K562 treated with DMSO at 1 percent for 48 hours (cell line): ENCODE results near the gene CA14. TPM values are rescaled to one million over a fixed set of nuclear protein-coding genes. Genes with fewer than 3 reads are reported as not detected.

Experiments
- total RNA-seq: library from RNA; unstranded; fragments of 300-600 nt; gene quantifications from 2 replicates; pipeline ENCODE4 v1.2.3, GENCODE V29; 2022; ENCODE audit warnings: low replicate concordance; ENCODE audit errors: extremely low read depth

CA14 gene
- not detected in 2 replicates for total RNA-seq

DNA sequence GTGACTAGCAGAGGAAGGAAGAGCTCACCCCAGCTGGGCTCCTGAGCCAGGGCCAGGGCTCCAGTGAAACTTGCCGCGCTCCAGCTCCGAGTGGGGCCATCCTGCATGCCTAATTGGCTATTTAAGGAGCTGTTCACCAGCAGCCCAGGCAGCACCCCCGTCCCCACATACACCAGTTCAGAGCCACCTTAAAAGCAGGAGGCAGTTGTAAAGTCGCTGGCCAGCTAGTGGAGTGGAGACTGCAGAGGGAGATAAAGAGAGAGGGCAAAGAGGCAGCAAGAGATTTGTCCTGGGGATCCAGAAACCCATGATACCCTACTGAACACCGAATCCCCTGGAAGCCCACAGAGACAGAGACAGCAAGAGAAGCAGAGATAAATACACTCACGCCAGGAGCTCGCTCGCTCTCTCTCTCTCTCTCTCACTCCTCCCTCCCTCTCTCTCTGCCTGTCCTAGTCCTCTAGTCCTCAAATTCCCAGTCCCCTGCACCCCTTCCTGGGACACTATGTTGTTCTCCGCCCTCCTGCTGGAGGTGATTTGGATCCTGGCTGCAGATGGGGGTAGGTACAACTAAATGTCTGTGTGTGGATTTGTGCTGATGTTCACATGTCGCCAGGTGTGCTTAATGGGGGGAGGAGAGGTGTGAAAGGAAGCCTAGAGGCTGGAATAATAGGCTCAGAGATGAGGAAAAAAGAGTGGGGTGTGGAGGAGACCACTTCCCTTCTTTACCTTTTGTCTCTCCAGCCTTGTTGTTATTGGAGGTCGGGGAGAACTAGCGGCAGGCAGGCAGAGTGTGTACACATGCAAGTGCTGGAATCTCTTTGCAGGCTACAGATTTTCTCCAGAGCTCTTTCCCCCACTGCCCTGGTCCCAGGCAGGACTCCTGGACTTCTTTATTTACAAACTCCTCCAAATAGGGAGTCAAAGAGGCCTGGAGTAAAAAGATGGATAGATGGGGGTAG is at the start of gene CA14:
Gene CA14 (plus strand): TSS at position 151 of the 962 bp plus-strand sequence. CDS start 355 bp downstream, at position 506.

DNA sequence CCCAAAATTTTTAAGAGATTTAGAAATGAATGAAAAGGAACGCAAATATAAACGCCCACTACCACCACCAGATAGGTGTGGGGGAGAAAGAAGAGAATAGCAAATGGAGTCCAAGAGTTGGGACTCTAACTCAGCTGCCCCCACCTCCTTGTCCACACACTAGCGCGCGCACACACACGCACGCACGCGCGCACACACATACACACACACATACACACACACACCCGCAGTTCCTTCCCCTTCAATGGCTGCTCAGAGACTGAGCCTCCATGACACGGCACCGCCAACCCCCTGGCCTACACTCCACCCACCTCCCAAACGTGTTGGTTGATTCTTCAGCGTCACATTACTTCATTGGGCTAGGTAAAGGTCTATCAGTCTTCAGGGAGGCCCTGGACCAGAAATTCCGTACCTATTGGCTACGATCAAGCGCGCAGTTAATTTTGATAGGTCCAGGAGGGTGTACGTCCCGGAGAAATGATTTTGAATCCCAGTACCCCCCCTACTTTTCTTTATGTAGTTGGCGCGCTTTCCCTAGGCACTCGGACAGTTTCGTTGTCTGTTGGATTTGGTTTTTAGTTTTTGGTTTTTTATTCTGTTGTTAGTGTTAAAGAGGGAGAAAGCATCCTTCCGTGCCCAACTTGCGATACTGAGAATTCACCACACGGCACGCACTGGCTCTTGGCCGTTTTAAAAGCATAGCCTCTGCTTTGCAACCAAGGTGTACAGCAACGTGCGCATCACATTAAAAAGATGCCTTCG is 21.5 kb upstream of the CA14 start, which contains the start of gene ANP32E:
Gene ANP32E (minus strand): TSS at position 261 of the 762 bp plus-strand sequence. CDS start 326 bp downstream, outside the sequence.

DNA sequence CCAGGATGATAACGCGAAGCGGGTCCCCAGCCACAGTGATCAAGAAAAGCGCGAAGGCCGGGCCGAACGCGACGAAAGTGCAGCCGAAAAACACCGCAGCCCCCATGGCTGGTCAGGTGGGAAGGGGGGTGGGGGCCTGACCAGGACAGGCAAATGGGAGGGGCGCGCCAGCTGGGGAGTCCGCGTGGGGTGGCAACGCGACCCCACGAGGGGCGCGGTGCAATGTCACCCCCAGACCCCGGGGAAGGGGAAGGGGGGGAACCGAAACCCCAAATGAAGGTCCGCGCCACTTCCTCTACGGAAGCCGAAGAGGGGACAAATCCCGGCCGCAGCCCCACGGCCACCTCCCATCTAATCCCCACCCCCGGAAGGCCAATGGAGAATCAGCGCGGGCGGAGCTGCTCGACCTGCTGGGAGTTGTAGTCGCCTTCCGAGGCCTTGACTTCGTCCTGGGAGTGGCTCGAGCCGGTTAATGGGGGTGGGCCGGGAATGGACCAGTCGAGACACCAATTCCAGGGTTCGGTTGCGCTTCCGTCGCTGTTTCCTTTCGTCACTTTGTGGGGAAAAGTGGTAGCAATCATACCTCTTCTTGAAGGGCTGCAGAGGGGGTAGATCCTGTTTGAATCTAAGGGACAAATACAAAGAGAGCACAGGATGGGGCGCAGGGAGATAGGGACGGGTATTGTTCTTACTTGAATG is 11.3 kb downstream of the CA14 start, which contains the start of gene APH1A:
Gene APH1A (minus strand): TSS at position 312 of the 699 bp plus-strand sequence. CDS start 206 bp downstream, at position 106.

DNA sequence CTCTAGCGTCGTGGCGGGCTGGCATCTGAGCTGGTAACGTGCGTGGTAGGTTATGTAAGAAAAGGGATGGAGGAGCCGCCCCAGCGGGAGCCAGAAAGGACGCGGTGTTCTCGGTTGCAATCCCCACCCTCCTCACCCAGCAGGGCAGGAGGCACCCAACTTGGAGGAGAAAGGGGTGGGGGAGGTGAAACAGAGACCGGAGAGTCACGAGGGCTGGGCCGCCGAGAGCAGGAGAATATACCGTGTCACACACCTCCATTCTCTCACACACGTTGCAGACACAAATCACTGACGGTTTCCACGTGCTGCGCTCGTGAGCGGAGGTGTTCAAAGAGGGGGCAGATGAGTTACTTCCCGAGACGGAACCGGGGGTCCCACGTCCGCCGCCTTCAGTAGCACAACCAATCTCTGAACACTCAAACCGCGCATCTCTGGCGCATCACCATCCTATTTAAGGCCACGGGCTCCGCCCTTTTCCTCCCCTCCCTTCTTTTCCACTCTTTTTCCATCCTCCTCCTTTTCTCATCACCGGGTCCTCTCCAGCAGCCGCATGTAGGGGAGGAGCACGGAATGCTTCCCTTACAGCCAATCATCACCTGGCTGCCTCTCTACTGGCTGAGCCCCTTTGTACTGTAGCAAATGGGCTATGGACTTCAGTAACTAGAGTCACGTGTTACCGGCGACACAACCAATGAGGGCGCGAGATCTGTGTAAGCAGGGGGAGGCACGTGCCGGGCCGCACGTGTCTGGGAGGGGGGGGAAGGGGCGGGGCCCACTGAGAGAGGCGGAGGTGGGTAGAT is 24.4 kb downstream of the CA14 start, which contains the start of gene CIART:
Gene CIART (plus strand): TSS at position 797 of the 800 bp plus-strand sequence. CDS start 714 bp downstream, outside the sequence.

GRCh38 chr1:150293433-150294253 is 36.1 kb downstream of the CA14 start, which contains the start of gene MRPS21:
TSS of gene MRPS21 (plus strand) at chr1:150293861. CDS start at chr1:150294367, 506 bp downstream.

Other genes with a start within 250 kb of the CA14 start
- not detected in 2 replicates for gene OTUD7B, start 247.0 kb upstream of the CA14 start, total RNA-seq
- not detected in 2 replicates for gene VPS45, start 190.0 kb upstream of the CA14 start, total RNA-seq
- not detected in 2 replicates for gene PLEKHO1, start 107.9 kb upstream of the CA14 start, total RNA-seq
- gene ANP32E, start 21.7 kb upstream of the CA14 start, total RNA-seq, result not detected in 2 replicates
- gene APH1A, start 11.2 kb downstream of the CA14 start, total RNA-seq, result not detected in 2 replicates
- not detected in 2 replicates for gene C1orf54, start 15.0 kb downstream of the CA14 start, total RNA-seq
- not detected in 2 replicates for gene CIART, start 24.8 kb downstream of the CA14 start, total RNA-seq
- not detected in 2 replicates for gene MRPS21, start 36.1 kb downstream of the CA14 start, total RNA-seq
- not detected in 2 replicates for gene PRPF3, start 63.8 kb downstream of the CA14 start, total RNA-seq
- gene RPRD2, start 106.4 kb downstream of the CA14 start, total RNA-seq, result not detected in 2 replicates
- not detected in 2 replicates for gene TARS2, start 229.6 kb downstream of the CA14 start, total RNA-seq